Lower leg skin (tissue), 4 donors: ENCODE measurements around the gene SLITRK5. TPM values are rescaled to one million over a fixed set of nuclear protein-coding genes. Genes with fewer than 3 reads are reported as not detected.

Experiments used
- DNase-seq, 2 donors: peaks; one replicate each; pipeline ENCODE4 v3.0.0-alpha.2; 2019; ENCODE audit warnings: low spot score in 2 of 2
- H3K4me3 ChIP-seq: fragments of 200-600 bp; sonication (generic); 2 replicates; pipeline ENCODE4 v1.5.1; 2017; ENCODE audit warnings: mild to moderate bottlenecking, low read depth; ENCODE audit not compliant: poor library complexity, severe bottlenecking
- POLR2A ChIP-seq, 2 donors: fragments of 450-650 bp; IDR thresholded peaks; one replicate each; pipeline ENCODE4 v1.6.1; 2016 to 2017; ENCODE audit warnings: antibody characterized with exemption in 2 of 2, mild to moderate bottlenecking in 1 of 2, moderate library complexity in 1 of 2
- WGBS, 2 donors: methylation state at CpG; one replicate each; pipeline ENCODE4 v1.1.5; 2018; 5-methylcytosine and 5-hydroxymethylcytosine counted together
- intact Hi-C: fragments of 100-400 bp; cut with DNase I; formaldehyde crosslinking; loops from one replicate; pipeline ENCODE4 v1.15.0; 2023; ENCODE audit warnings: low total_unique reads
- total RNA-seq, 4 donors: library from RNA; depleted of rRNA; stranded (reverse); fragments of >200 nt; gene quantifications; one replicate each; pipeline ENCODE4 v1.1.0, GENCODE V29; 2016
- TF ChIP-seq, protein P1 (sequence below), 3 donors: fragments of 450-650 bp; IDR thresholded peaks; one replicate each; pipeline ENCODE4 v1.5.1; 2016; ENCODE audit warnings: antibody characterized with exemption in 3 of 3, mild to moderate bottlenecking in 3 of 3, moderate library complexity in 2 of 3

SLITRK5 gene
- total RNA-seq, 4 donors from 2014 or later = 0.11 to 0.44 (median 0.25) TPM

DNA sequence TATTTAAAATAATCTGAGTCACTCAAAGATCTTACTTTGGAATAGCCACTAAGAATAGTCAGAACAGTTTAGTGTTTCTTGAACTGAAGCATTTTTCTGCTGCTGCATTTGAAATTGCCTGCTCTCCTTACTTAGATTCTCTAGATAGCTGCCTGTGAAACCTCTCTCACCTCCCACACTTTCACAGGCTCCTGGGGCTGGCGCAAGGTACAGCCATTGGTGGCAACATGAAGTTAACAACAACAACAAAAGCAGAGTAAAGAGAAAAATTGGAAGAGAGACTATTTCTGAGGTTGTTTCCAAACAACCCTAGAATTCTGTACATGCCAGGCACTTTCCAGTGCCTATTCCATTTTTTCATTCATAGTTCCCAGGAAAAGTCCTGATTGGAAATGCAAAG, 25.3 kb downstream of the SLITRK5 start:
- WGBS, 2 donors = 93 to 96% methylated on average over 1 of the region's 1 CpG
- intact Hi-C loops = no loop called here
- TF ChIP-seq POLR2A (IDR thresholded peaks at IDR 0.05) = no peak
- H3K4me3 ChIP-seq = no peak overlapping the region
- no peak for DNase-seq

DNA sequence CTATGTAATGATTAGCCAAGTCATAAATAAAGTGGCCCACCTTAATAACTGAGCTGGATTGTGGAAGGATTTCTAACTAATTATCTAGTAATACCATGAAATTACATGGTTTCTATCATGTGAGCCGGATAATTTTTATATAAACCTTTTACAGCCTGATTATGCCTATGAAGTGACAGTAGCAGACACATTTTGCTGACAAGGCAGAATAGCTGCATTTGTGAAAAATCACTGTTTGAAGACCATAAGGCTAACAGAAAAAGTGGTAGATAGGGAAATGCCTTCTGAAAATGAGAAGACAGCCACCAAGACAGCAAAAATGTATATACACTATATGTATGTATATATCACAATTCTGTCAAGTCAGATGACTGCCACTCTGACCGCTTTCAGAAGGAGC, 27.1 kb downstream of the SLITRK5 start:
- intact Hi-C loops = no loop called here
- WGBS, 2 donors = 94 to 95% methylated on average over 2 of the region's 2 CpGs

DNA sequence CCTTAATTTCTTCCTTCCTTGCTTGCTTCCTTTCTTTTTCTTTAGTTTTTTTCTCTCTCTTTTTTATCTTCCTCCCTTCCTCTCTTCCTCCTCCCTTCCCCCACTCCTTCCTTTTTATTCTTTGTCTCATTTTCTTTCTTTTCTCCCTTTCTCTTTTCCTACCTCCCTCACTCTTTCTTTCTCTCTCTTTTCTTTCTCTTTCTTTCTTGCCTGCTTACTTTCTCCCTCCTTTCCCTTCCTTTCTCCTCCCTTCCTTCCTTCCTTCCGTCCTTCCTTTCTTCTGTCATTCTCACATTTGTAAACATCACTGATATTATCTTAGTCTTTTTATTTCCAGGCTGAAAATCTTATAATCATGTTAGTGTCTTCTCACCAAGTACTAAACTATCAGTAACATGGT, 38.8 kb downstream of the SLITRK5 start:
- WGBS, 2 donors = 64 to 82% methylated on average over 1 of the region's 1 CpG
- H3K4me3 ChIP-seq = no peak overlapping the region
- intact Hi-C loops = no loop called here
- DNase-seq = no peak
- TF ChIP-seq, protein P1, sequence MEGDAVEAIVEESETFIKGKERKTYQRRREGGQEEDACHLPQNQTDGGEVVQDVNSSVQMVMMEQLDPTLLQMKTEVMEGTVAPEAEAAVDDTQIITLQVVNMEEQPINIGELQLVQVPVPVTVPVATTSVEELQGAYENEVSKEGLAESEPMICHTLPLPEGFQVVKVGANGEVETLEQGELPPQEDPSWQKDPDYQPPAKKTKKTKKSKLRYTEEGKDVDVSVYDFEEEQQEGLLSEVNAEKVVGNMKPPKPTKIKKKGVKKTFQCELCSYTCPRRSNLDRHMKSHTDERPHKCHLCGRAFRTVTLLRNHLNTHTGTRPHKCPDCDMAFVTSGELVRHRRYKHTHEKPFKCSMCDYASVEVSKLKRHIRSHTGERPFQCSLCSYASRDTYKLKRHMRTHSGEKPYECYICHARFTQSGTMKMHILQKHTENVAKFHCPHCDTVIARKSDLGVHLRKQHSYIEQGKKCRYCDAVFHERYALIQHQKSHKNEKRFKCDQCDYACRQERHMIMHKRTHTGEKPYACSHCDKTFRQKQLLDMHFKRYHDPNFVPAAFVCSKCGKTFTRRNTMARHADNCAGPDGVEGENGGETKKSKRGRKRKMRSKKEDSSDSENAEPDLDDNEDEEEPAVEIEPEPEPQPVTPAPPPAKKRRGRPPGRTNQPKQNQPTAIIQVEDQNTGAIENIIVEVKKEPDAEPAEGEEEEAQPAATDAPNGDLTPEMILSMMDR (IDR thresholded peaks at IDR 0.05) = no peak
- no peak for TF ChIP-seq POLR2A (IDR thresholded peaks at IDR 0.05)

More for the DNA sequence above, 27.1 kb downstream of the SLITRK5 start:
- TF ChIP-seq, protein P1 (IDR thresholded peaks at IDR 0.05) = no peak
- no peak for TF ChIP-seq POLR2A (IDR thresholded peaks at IDR 0.05)
- DNase-seq = no peak
- H3K4me3 ChIP-seq = no peak overlapping the region

DNA sequence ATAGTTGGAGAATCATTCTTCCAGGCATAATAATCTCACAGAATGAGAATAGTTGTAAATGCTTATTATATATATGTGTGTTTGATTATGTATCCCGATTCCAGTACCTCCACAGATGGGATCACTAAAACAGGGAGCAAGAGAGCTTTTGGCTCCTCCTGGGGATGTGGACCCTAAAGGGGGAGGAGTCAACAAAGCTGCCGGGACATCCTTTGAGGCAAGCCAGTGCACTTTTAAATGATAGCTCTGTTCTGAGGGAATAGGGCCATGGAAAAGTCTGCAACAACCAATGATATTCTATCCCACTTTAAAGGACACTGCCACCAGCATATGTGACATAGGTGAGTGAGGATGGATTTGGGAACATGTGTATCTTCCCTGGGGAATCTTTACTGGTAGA, 40.8 kb downstream of the SLITRK5 start:
- H3K4me3 ChIP-seq = no peak overlapping the region
- TF ChIP-seq POLR2A (IDR thresholded peaks at IDR 0.05) = no peak
- TF ChIP-seq, protein P1 (IDR thresholded peaks at IDR 0.05) = no peak
- DNase-seq = no peak
- 62 to 87% methylated on average over 2 of the region's 2 CpGs for WGBS, 2 donors
- intact Hi-C loops = no loop called here
